HL-60 (cell line): ENCODE results near the gene AKT3.

Source experiments
- DNase-seq, 2 experiments: peaks; one replicate each; pipeline ENCODE4 v3.0.0-alpha.2; 2010 to 2020; ENCODE audit warnings: low read depth in 1 of 2, low spot score in 1 of 2
- H3K27ac ChIP-seq: fragments of 250-450 bp; sonication (Bioruptor Pico); replicated peaks from 2 replicates; pipeline ENCODE4 v1.5.1; 2020; ENCODE audit warnings: mild to moderate bottlenecking, moderate library complexity
- H3K27me3 ChIP-seq: fragments of 250-450 bp; sonication (Bioruptor Pico); 2 replicates; pipeline ENCODE4 v1.5.1; 2021; ENCODE audit warnings: mild to moderate bottlenecking, moderate library complexity; ENCODE audit not compliant: insufficient read depth, poor library complexity, severe bottlenecking
- H3K4me3 ChIP-seq: replicated peaks from 2 replicates; pipeline ENCODE4 v1.5.1; 2011; ENCODE audit warnings: mild to moderate bottlenecking, control low read depth, low read length; ENCODE audit not compliant: insufficient read depth
- GABPA ChIP-seq: IDR thresholded peaks from 2 replicates; pipeline ENCODE4 v1.6.1; 2012; ENCODE audit warnings: low read depth
- POLR2AphosphoS5 ChIP-seq: IDR thresholded peaks from 2 replicates; pipeline ENCODE4 v1.6.1; 2012; ENCODE audit warnings: low read depth
- SPI1 ChIP-seq: IDR thresholded peaks from 2 replicates; pipeline ENCODE4 v1.6.1; 2012; ENCODE audit warnings: low read depth, mild to moderate bottlenecking, borderline replicate concordance
- TF ChIP-seq, protein P1 (sequence below): IDR thresholded peaks from one replicate; pipeline ENCODE4 v1.5.1; 2011; ENCODE audit warnings: low read length, control low read depth, inconsistent platforms; ENCODE audit not compliant: insufficient read depth
- TF ChIP-seq, protein P2 (sequence below): IDR thresholded peaks from 2 replicates; pipeline ENCODE4 v1.6.1; 2012; ENCODE audit warnings: low read depth; ENCODE audit not compliant: insufficient replicate concordance

Gene AKT3

DNA sequence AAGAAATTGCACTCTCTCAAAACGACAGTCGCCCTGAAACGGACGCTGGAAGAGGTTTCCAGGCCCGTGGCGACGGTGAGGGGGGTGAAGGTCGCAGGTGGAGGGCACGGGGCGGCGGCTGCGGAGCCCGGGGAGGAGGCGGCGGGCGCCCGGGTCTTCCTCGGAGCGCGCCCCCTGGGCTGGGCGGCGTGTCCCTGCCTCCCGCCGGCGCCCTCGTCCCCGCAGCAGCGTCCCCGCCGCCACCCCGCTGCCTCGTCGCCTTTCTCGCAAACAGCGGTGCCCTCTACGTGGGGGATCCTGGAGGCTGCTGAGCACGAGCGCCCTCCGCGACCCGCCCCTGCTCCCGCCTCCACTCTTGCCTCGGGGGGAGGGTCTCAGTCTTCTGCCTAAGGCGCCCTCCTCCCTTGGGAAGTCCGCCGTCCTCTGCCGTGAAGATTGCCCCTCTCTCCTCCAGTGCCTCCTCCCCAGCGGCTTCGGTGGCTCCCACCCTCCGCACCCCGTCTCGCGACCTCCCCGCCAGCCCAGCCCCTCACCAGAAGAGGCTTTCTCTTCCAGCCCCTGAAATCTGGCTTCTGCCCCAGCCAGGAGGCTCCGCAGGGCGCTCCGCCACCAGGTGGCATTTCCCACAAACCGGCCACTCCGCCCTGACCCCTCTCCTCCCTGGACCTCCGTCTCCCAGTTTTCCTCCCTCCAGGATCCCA, 366.8 kb downstream of the AKT3 start:
- TF ChIP-seq GABPA (no peak), SPI1 (no peak), POLR2AphosphoS5 (no peak)
- TF ChIP-seq, protein P1, sequence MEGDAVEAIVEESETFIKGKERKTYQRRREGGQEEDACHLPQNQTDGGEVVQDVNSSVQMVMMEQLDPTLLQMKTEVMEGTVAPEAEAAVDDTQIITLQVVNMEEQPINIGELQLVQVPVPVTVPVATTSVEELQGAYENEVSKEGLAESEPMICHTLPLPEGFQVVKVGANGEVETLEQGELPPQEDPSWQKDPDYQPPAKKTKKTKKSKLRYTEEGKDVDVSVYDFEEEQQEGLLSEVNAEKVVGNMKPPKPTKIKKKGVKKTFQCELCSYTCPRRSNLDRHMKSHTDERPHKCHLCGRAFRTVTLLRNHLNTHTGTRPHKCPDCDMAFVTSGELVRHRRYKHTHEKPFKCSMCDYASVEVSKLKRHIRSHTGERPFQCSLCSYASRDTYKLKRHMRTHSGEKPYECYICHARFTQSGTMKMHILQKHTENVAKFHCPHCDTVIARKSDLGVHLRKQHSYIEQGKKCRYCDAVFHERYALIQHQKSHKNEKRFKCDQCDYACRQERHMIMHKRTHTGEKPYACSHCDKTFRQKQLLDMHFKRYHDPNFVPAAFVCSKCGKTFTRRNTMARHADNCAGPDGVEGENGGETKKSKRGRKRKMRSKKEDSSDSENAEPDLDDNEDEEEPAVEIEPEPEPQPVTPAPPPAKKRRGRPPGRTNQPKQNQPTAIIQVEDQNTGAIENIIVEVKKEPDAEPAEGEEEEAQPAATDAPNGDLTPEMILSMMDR: no peak
- TF ChIP-seq, protein P2, sequence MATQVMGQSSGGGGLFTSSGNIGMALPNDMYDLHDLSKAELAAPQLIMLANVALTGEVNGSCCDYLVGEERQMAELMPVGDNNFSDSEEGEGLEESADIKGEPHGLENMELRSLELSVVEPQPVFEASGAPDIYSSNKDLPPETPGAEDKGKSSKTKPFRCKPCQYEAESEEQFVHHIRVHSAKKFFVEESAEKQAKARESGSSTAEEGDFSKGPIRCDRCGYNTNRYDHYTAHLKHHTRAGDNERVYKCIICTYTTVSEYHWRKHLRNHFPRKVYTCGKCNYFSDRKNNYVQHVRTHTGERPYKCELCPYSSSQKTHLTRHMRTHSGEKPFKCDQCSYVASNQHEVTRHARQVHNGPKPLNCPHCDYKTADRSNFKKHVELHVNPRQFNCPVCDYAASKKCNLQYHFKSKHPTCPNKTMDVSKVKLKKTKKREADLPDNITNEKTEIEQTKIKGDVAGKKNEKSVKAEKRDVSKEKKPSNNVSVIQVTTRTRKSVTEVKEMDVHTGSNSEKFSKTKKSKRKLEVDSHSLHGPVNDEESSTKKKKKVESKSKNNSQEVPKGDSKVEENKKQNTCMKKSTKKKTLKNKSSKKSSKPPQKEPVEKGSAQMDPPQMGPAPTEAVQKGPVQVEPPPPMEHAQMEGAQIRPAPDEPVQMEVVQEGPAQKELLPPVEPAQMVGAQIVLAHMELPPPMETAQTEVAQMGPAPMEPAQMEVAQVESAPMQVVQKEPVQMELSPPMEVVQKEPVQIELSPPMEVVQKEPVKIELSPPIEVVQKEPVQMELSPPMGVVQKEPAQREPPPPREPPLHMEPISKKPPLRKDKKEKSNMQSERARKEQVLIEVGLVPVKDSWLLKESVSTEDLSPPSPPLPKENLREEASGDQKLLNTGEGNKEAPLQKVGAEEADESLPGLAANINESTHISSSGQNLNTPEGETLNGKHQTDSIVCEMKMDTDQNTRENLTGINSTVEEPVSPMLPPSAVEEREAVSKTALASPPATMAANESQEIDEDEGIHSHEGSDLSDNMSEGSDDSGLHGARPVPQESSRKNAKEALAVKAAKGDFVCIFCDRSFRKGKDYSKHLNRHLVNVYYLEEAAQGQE: no peak
- H3K4me3 ChIP-seq: no peak overlapping the region
- no peak for DNase-seq
- H3K27me3 ChIP-seq: no peaks in the 10 kb centered on the region
- no peak overlapping the region for H3K27ac ChIP-seq

DNA sequence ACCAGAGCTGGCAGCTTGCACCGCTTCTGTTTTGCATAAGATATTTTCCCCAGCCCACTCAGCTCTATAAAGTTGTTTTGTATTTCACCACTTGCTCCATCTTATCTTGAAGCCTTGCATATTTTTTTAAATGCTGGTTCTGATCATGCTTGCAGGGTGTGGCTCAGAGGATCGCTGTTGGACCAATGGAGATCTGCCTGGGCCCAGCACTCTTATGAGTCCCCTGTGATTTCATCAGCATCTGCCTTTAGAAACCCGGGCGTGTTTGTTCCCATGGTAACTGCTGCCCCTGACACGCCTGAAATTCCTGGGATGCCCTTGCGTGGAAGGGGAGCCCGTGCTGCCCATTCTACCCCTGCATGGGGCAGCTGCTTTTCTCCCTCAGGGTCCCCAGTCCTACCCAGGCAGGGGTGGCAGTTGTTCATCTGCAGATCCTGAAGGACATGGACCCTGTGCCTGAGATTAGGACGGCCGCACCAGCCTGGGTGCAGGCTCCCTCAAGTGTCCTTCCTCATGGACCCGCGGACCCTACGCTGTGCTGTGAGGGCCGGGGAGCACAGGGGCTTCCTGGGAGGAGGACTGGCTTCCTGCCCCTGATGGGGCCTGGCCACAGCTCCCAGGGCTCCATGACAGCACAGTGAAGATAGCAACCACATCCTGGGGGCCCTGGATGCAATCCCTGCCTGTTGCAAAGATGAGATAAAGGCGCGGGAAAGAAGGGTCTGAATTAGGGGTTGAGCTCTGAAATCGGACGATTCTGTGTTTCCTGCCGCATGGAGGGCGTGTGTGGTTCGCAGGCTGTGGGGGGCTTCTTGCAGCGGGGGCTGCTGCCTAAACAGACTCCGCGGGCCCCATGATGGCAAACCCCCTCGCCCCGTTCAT, 367.7 kb downstream of the AKT3 start:
- no peak overlapping the region for H3K27ac ChIP-seq
- H3K27me3 ChIP-seq: no peaks in the 10 kb centered on the region
- TF ChIP-seq, protein P2: no peak
- TF ChIP-seq POLR2AphosphoS5 (no peak), GABPA (no peak)
- TF ChIP-seq, protein P1: no peak
- no peak for DNase-seq
- no peak overlapping the region for H3K4me3 ChIP-seq

DNA sequence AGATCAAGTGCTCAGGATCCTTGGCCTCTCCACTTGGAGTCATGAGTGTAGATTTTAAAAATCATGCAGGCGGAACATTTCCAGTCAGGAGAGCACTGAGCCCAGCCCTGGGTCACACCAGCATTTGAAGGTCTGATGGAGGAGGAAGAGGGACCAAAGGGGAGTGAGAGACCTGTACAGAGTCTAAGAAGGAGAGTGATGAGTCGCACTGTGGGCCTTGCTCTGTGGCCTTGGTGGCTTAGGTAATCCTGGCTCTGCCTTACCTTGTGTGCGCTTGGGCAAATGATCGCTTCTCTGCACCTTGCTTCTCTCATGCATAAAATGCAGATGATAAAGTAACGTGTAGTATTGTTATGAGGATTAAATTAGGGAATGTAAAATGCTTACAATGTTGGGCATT, 368.9 kb downstream of the AKT3 start:
- no peak for DNase-seq
- no peak for TF ChIP-seq SPI1
- TF ChIP-seq, protein P1: no peak
- no peak for TF ChIP-seq POLR2AphosphoS5
- no peak for TF ChIP-seq GABPA
- TF ChIP-seq, protein P2: no peak
- no peaks in the 10 kb centered on the region for H3K27me3 ChIP-seq
- H3K27ac ChIP-seq: no peak overlapping the region
- H3K4me3 ChIP-seq: no peak overlapping the region
